Measurements from ENCODE around the gene C9orf50. TPM values are rescaled to one million over a fixed set of nuclear protein-coding genes. Genes with fewer than 3 reads are reported as not detected.

The C9orf50 gene
- total and polyA plus RNA-seq, 2 experiments from 2014 or later: not detected

DNA sequence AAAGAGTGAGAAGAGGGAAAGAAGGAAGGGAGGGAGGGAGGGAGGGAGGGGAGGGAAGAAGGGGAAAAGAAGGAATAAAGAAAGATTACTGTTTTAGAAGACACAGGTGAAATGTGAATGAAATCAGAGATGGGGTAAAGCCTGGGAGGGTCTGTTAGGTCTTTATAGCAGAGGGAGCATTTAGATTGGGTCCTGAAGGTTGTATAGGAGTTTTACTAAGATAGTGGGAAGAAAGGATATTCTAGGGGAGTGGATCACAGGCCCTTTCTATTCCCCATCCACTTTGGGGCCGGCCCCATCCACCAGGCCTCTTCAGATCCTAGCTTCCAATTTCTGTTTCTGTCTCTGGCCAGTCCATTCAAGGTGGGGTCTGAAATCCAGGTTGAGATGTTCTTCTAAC, 35.5 kb downstream of the C9orf50 start:
- no peaks in the 10 kb centered on the region for H4K20me1 ChIP-seq (replicated peaks; ENCODE audit: insufficient read depth)
- no peak for TF ChIP-seq CREB1 (CRISPR knock-in tag; IDR thresholded peaks at IDR 0.05; ENCODE audit: low read depth)
- TF ChIP-seq REST (IDR thresholded peaks at IDR 0.05; ENCODE audit: unreplicated experiment): no peak
- no peak for TF ChIP-seq EZH2phosphoT487 (IDR thresholded peaks at IDR 0.05; ENCODE audit: unreplicated experiment)
- H2AFZ ChIP-seq: no peak overlapping the region
- Mint-ChIP-seq H3K4me3 (no peak overlapping the region), H3K27me3 (ENCODE audit: insufficient read depth, low read depth, poor library complexity) (peaks cover 22% of the 10 kb centered on the region), H3K4me1 (peaks cover 31% of the 10 kb centered on the region), H3K9me3 (no peaks in the 10 kb centered on the region), H3K36me3 (ENCODE audit: low read depth) (no peaks in the 10 kb centered on the region), H3K27ac (no peak overlapping the region)
- no peak overlapping the region for H3K4me2 ChIP-seq
- no peaks in the 10 kb centered on the region for H3K9me2 ChIP-seq (ENCODE audit: insufficient read depth)
- H3K4me3 ChIP-seq: no peak overlapping the region
- H3K4me1 ChIP-seq (ENCODE audit: insufficient read depth): peaks cover 3% of the 10 kb centered on the region; the same call in 1 of the 2 replicates
- H3K27ac ChIP-seq (ENCODE audit: low read depth): no peak overlapping the region
- H3K36me3 ChIP-seq (ENCODE audit: insufficient read depth): no peaks in the 10 kb centered on the region
- H3K27me3 ChIP-seq (ENCODE audit: insufficient read depth): peaks cover 7% of the 10 kb centered on the region; the same call in 1 of the 2 replicates
- H3F3A ChIP-seq (replicated peaks; ENCODE audit: low read depth): no peaks in the 10 kb centered on the region
- no peaks in the 10 kb centered on the region for H3K79me2 ChIP-seq (replicated peaks; ENCODE audit: insufficient read depth)
- DNase-seq (ENCODE audit: low spot score) (no peak), ATAC-seq (no peak)

GRCh38 chr9:129584136-129584535, 36.8 kb downstream of the C9orf50 start:
- Mint-ChIP-seq H3K27me3 (ENCODE audit: insufficient read depth, low read depth, poor library complexity) (peaks cover 18% of the 10 kb centered on the region), H3K4me1 (peaks cover 28% of the 10 kb centered on the region), H3K27ac (peak overlapping the region; percentile 18; the same call in 1 of the 2 replicates), H3K4me3 (no peak overlapping the region), H3K9me3 (no peaks in the 10 kb centered on the region), H3K36me3 (ENCODE audit: low read depth) (no peaks in the 10 kb centered on the region)
- Histone ChIP-seq H3K4me2 (no peak overlapping the region), H4K20me1 (replicated peaks; ENCODE audit: insufficient read depth) (no peaks in the 10 kb centered on the region), H3F3A (replicated peaks; ENCODE audit: low read depth) (no peaks in the 10 kb centered on the region), H3K4me1 (ENCODE audit: insufficient read depth) (peaks cover 3% of the 10 kb centered on the region; the same call in 1 of the 2 replicates), H3K27ac (ENCODE audit: low read depth) (no peak overlapping the region), H3K79me2 (replicated peaks; ENCODE audit: insufficient read depth) (no peaks in the 10 kb centered on the region), H3K27me3 (ENCODE audit: insufficient read depth) (no peaks in the 10 kb centered on the region), H2AFZ (0 out of 2 replicates have a peak overlapping the region, but pooled peaks have one; percentile 0), H3K36me3 (ENCODE audit: insufficient read depth) (no peaks in the 10 kb centered on the region), H3K9me2 (ENCODE audit: insufficient read depth) (no peaks in the 10 kb centered on the region), H3K4me3 (no peak overlapping the region)
- DNase-seq (ENCODE audit: low spot score) (peak; percentile 92), ATAC-seq (peak; percentile 82)
- TF ChIP-seq STAT1 (IDR thresholded peaks at IDR 0.05; ENCODE audit: unreplicated experiment) (no peak), REST (IDR thresholded peaks at IDR 0.05; ENCODE audit: unreplicated experiment) (no peak), JUNB (IDR thresholded peaks at IDR 0.05; ENCODE audit: unreplicated experiment) (no peak), ZNF462 (CRISPR knock-in tag; IDR thresholded peaks at IDR 0.05) (no peak), EZH2phosphoT487 (IDR thresholded peaks at IDR 0.05; ENCODE audit: unreplicated experiment) (no peak)

All from GM23338 (cell line).